ENCODE measurements around the gene GAS7. TPM values are rescaled to one million over a fixed set of nuclear protein-coding genes. Genes with fewer than 3 reads are reported as not detected.

Gene GAS7
- total RNA-seq, 2 donors from 2014 or later, result 1.1 to 5.2 TPM

GRCh38 chr17:9912121-9913099, 286.0 kb downstream of the GAS7 start:
- Mint-ChIP-seq H3K4me1 (no peaks in the 10 kb centered on the region), H3K36me3 (ENCODE audit: low read depth) (peaks cover 3% of the 10 kb centered on the region), H3K27ac (no peak overlapping the region), H3K27me3 (peaks cover 16% of the 10 kb centered on the region), H3K4me3 (no peak overlapping the region)
- no peaks in the 10 kb centered on the region for H3K9me3 ChIP-seq (ENCODE audit: control insufficient read depth, low read length, poor library complexity, severe bottlenecking)
- ATAC-seq (no peak), DNase-seq (no peak)

GRCh38 chr17:9911089-9911488, 287.3 kb downstream of the GAS7 start:
- Mint-ChIP-seq H3K27ac (no peak overlapping the region), H3K27me3 (peaks cover 16% of the 10 kb centered on the region), H3K36me3 (ENCODE audit: low read depth) (peaks cover 3% of the 10 kb centered on the region), H3K4me3 (no peak overlapping the region), H3K4me1 (no peaks in the 10 kb centered on the region)
- no peak for ATAC-seq
- no peak for DNase-seq
- no peaks in the 10 kb centered on the region for H3K9me3 ChIP-seq (ENCODE audit: control insufficient read depth, low read length, poor library complexity, severe bottlenecking)

GRCh38 chr17:9908649-9909042, 289.8 kb downstream of the GAS7 start:
- no peak overlapping the region for H3K4me3 Mint-ChIP-seq
- DNase-seq (no peak), ATAC-seq (no peak)

GRCh38 chr17:9907883-9908648, 290.3 kb downstream of the GAS7 start:
- H3K27me3 Mint-ChIP-seq, result peaks cover 23% of the 10 kb centered on the region
- no peak overlapping the region for H3K4me3 Mint-ChIP-seq
- no peak for ATAC-seq
- no peak for DNase-seq
- H3K4me1 Mint-ChIP-seq, result peaks cover 2% of the 10 kb centered on the region
- H3K27ac Mint-ChIP-seq, result no peak overlapping the region
- H3K36me3 Mint-ChIP-seq (ENCODE audit: low read depth), result peaks cover 3% of the 10 kb centered on the region
- no peaks in the 10 kb centered on the region for H3K9me3 ChIP-seq (ENCODE audit: control insufficient read depth, low read length, poor library complexity, severe bottlenecking)

More at GRCh38 chr17:9908649-9909042, 289.8 kb downstream of the GAS7 start:
- peaks cover 3% of the 10 kb centered on the region for H3K36me3 Mint-ChIP-seq (ENCODE audit: low read depth)
- H3K4me1 Mint-ChIP-seq, result no peaks in the 10 kb centered on the region
- no peaks in the 10 kb centered on the region for H3K9me3 ChIP-seq (ENCODE audit: control insufficient read depth, low read length, poor library complexity, severe bottlenecking)
- peaks cover 17% of the 10 kb centered on the region for H3K27me3 Mint-ChIP-seq
- no peak overlapping the region for H3K27ac Mint-ChIP-seq

- H3K27ac Mint-ChIP-seq, result no peak overlapping the region
- H3K9me3 ChIP-seq (ENCODE audit: control insufficient read depth, low read length, poor library complexity, severe bottlenecking), result no peaks in the 10 kb centered on the region
- H3K4me1 Mint-ChIP-seq, result peaks cover 2% of the 10 kb centered on the region
- ATAC-seq (no peak), DNase-seq (no peak)
- peaks cover 19% of the 10 kb centered on the region for H3K27me3 Mint-ChIP-seq
- H3K4me3 Mint-ChIP-seq, result no peak overlapping the region
- no peaks in the 10 kb centered on the region for H3K36me3 Mint-ChIP-seq (ENCODE audit: low read depth)
These were observed 291.3 kb downstream of the GAS7 start for GRCh38 chr17:9907131-9907530.

GRCh38 chr17:9906616-9907015, 291.8 kb downstream of the GAS7 start:
- peaks cover 19% of the 10 kb centered on the region for H3K27me3 Mint-ChIP-seq
- H3K9me3 ChIP-seq (ENCODE audit: control insufficient read depth, low read length, poor library complexity, severe bottlenecking), result no peaks in the 10 kb centered on the region
- peaks cover 2% of the 10 kb centered on the region for H3K4me1 Mint-ChIP-seq
- no peak for ATAC-seq
- no peak for DNase-seq
- no peak overlapping the region for H3K4me3 Mint-ChIP-seq
- no peaks in the 10 kb centered on the region for H3K36me3 Mint-ChIP-seq (ENCODE audit: low read depth)
- no peak overlapping the region for H3K27ac Mint-ChIP-seq

- ATAC-seq (no peak), DNase-seq (no peak)
- Mint-ChIP-seq H3K36me3 (ENCODE audit: low read depth) (no peaks in the 10 kb centered on the region), H3K27me3 (peaks cover 18% of the 10 kb centered on the region), H3K4me1 (peaks cover 2% of the 10 kb centered on the region), H3K4me3 (no peak overlapping the region), H3K27ac (no peak overlapping the region)
- H3K9me3 ChIP-seq (ENCODE audit: control insufficient read depth, low read length, poor library complexity, severe bottlenecking), result no peaks in the 10 kb centered on the region
These were observed 292.5 kb downstream of the GAS7 start for GRCh38 chr17:9905902-9906301.

GRCh38 chr17:9905078-9905415, 293.4 kb downstream of the GAS7 start, which contains the start of gene RCVRN:
TSS of gene RCVRN (minus strand) at chr17:9905271. CDS start at chr17:9905180, 91 bp downstream.
- H3K4me3 Mint-ChIP-seq, result no peak within 1 kb of the TSS
- no peaks in the 10 kb centered on the region for H3K9me3 ChIP-seq (ENCODE audit: control insufficient read depth, low read length, poor library complexity, severe bottlenecking)
- DNase-seq (no peak), ATAC-seq (no peak)
- H3K36me3 Mint-ChIP-seq (ENCODE audit: low read depth), result peaks cover 2% of the 10 kb centered on the region
- no peak within 1 kb of the TSS for H3K27ac Mint-ChIP-seq
- H3K27me3 Mint-ChIP-seq, result peaks cover 26% of the 10 kb centered on the region
- H3K4me1 Mint-ChIP-seq, result peaks cover 6% of the 10 kb centered on the region

GRCh38 chr17:9904277-9905077, 293.9 kb downstream of the GAS7 start:
- H3K4me3 Mint-ChIP-seq, result no peak overlapping the region
- H3K36me3 Mint-ChIP-seq (ENCODE audit: low read depth), result peaks cover 2% of the 10 kb centered on the region
- no peak for ATAC-seq
- peaks cover 31% of the 10 kb centered on the region for H3K27me3 Mint-ChIP-seq
- H3K4me1 Mint-ChIP-seq, result peaks cover 7% of the 10 kb centered on the region
- no peak for DNase-seq
- H3K27ac Mint-ChIP-seq, result no peak overlapping the region
- H3K9me3 ChIP-seq (ENCODE audit: control insufficient read depth, low read length, poor library complexity, severe bottlenecking), result no peaks in the 10 kb centered on the region

GRCh38 chr17:9902120-9902519, 296.3 kb downstream of the GAS7 start:
- Mint-ChIP-seq H3K27ac (no peak overlapping the region), H3K4me1 (peaks cover 10% of the 10 kb centered on the region), H3K27me3 (peaks cover 41% of the 10 kb centered on the region), H3K36me3 (ENCODE audit: low read depth) (peaks cover 2% of the 10 kb centered on the region), H3K4me3 (no peak overlapping the region)
- DNase-seq, result no peak
- no peaks in the 10 kb centered on the region for H3K9me3 ChIP-seq (ENCODE audit: control insufficient read depth, low read length, poor library complexity, severe bottlenecking)
- ATAC-seq, result no peak

- peaks cover 53% of the 10 kb centered on the region for H3K27me3 Mint-ChIP-seq
- DNase-seq, result no peak
- H3K4me1 Mint-ChIP-seq, result peaks cover 10% of the 10 kb centered on the region
- ATAC-seq, result no peak
- H3K36me3 Mint-ChIP-seq (ENCODE audit: low read depth), result peaks cover 2% of the 10 kb centered on the region
- no peak overlapping the region for H3K4me3 Mint-ChIP-seq
- no peaks in the 10 kb centered on the region for H3K9me3 ChIP-seq (ENCODE audit: control insufficient read depth, low read length, poor library complexity, severe bottlenecking)
- H3K27ac Mint-ChIP-seq, result no peak overlapping the region
These were observed 297.6 kb downstream of the GAS7 start for GRCh38 chr17:9900784-9901183.

GRCh38 chr17:9900044-9900594, 298.3 kb downstream of the GAS7 start:
- peaks cover 2% of the 10 kb centered on the region for H3K36me3 Mint-ChIP-seq (ENCODE audit: low read depth)
- ATAC-seq (no peak), DNase-seq (no peak)
- H3K9me3 ChIP-seq (ENCODE audit: control insufficient read depth, low read length, poor library complexity, severe bottlenecking), result no peaks in the 10 kb centered on the region
- H3K27me3 Mint-ChIP-seq, result peaks cover 56% of the 10 kb centered on the region
- peaks cover 10% of the 10 kb centered on the region for H3K4me1 Mint-ChIP-seq
- H3K27ac Mint-ChIP-seq, result no peak overlapping the region
- H3K4me3 Mint-ChIP-seq, result no peak overlapping the region
